ENCODE results near the gene DYSF. TPM values are rescaled to one million over a fixed set of nuclear protein-coding genes. Genes with fewer than 3 reads are reported as not detected.

Gene DYSF
- total RNA-seq, 1 donor from 2014 or later = 11.1 TPM

- Mint-ChIP-seq H3K27me3 (ENCODE audit: unreplicated experiment) (no peaks in the 10 kb centered on the region), H3K36me3 (ENCODE audit: unreplicated experiment) (peaks cover 14% of the 10 kb centered on the region), H3K9me3 (ENCODE audit: unreplicated experiment) (peaks cover 4% of the 10 kb centered on the region), H3K4me1 (ENCODE audit: low read depth, unreplicated experiment) (no peaks in the 10 kb centered on the region), H3K27ac (ENCODE audit: unreplicated experiment) (no peak overlapping the region), H3K4me3 (ENCODE audit: unreplicated experiment) (no peak overlapping the region)
- no peak for DNase-seq
- TF ChIP-seq CTCF (IDR thresholded peaks at IDR 0.05; ENCODE audit: partially characterized antibody, unreplicated experiment) = no peak
These were observed 209.5 kb downstream of the DYSF start for GRCh38 chr2:71662665-71663394.

- Mint-ChIP-seq H3K27ac (ENCODE audit: unreplicated experiment) (no peak overlapping the region), H3K36me3 (ENCODE audit: unreplicated experiment) (peaks cover 3% of the 10 kb centered on the region), H3K27me3 (ENCODE audit: unreplicated experiment) (no peaks in the 10 kb centered on the region), H3K4me3 (ENCODE audit: unreplicated experiment) (no peak overlapping the region), H3K9me3 (ENCODE audit: unreplicated experiment) (peaks cover 1% of the 10 kb centered on the region), H3K4me1 (ENCODE audit: low read depth, unreplicated experiment) (peaks cover 2% of the 10 kb centered on the region)
- no peak for DNase-seq
- no peak for TF ChIP-seq CTCF (IDR thresholded peaks at IDR 0.05; ENCODE audit: partially characterized antibody, unreplicated experiment)
These were observed 210.8 kb downstream of the DYSF start for GRCh38 chr2:71664161-71664560.

GRCh38 chr2:71665168-71666093 lies 212.1 kb downstream of the DYSF start:
- no peak overlapping the region for H3K4me3 Mint-ChIP-seq (ENCODE audit: unreplicated experiment)

GRCh38 chr2:71666094-71666474 lies 212.7 kb downstream of the DYSF start:
- Mint-ChIP-seq H3K27ac (ENCODE audit: unreplicated experiment) (no peak overlapping the region), H3K4me3 (ENCODE audit: unreplicated experiment) (no peak overlapping the region), H3K27me3 (ENCODE audit: unreplicated experiment) (peaks cover 2% of the 10 kb centered on the region), H3K36me3 (ENCODE audit: unreplicated experiment) (no peaks in the 10 kb centered on the region), H3K9me3 (ENCODE audit: unreplicated experiment) (peaks cover 1% of the 10 kb centered on the region), H3K4me1 (ENCODE audit: low read depth, unreplicated experiment) (peaks cover 2% of the 10 kb centered on the region)
- no peak for DNase-seq
- no peak for TF ChIP-seq CTCF (IDR thresholded peaks at IDR 0.05; ENCODE audit: partially characterized antibody, unreplicated experiment)

More at GRCh38 chr2:71665168-71666093, 212.1 kb downstream of the DYSF start:
- Mint-ChIP-seq H3K36me3 (ENCODE audit: unreplicated experiment) (no peaks in the 10 kb centered on the region), H3K27me3 (ENCODE audit: unreplicated experiment) (no peaks in the 10 kb centered on the region), H3K4me1 (ENCODE audit: low read depth, unreplicated experiment) (peaks cover 2% of the 10 kb centered on the region), H3K9me3 (ENCODE audit: unreplicated experiment) (peaks cover 1% of the 10 kb centered on the region), H3K27ac (ENCODE audit: unreplicated experiment) (no peak overlapping the region)
- no peak for TF ChIP-seq CTCF (IDR thresholded peaks at IDR 0.05; ENCODE audit: partially characterized antibody, unreplicated experiment)
- no peak for DNase-seq
